Measurements from ENCODE around the gene CILP.
"Not testable (repeated sequence)": the region's sequence is repeated elsewhere in the genome, so short reads cannot be mapped to it uniquely, and the experiment has no call there.

CILP gene

GRCh38 chr15:65194826-65195547 is 16.3 kb downstream of the CILP start:
- DNase-seq, result no peak

GRCh38 chr15:65192016-65192415 is 19.3 kb downstream of the CILP start:
- DNase-seq, result peak; percentile 3

GRCh38 chr15:65189102-65189740 is 22.1 kb downstream of the CILP start:
- DNase-seq, result peak; percentile 47

- not testable (repeated sequence) for DNase-seq
Measured at GRCh38 chr15:65188472-65188871, 22.8 kb downstream of the CILP start.

- peak; percentile 90 for DNase-seq
Measured at GRCh38 chr15:65184868-65185717, 26.2 kb downstream of the CILP start, which contains the start of gene CLPX. CLPX (minus strand) TSS chr15:65185342; CDS start chr15:65185153, 189 bp downstream.

- peak; percentile 53 for DNase-seq
Measured at GRCh38 chr15:65184305-65184867, 26.9 kb downstream of the CILP start.

GRCh38 chr15:65183865-65184159 is 27.5 kb downstream of the CILP start:
- no peak for DNase-seq

GRCh38 chr15:65182538-65182937 is 28.7 kb downstream of the CILP start:
- no peak for DNase-seq

GRCh38 chr15:65181582-65182353 is 29.5 kb downstream of the CILP start:
- DNase-seq, result not testable (repeated sequence)

GRCh38 chr15:65180167-65180566 is 31.1 kb downstream of the CILP start:
- no peak for DNase-seq

GRCh38 chr15:65177901-65178300 is 33.4 kb downstream of the CILP start:
- DNase-seq, result no peak

GRCh38 chr15:65176056-65176455 is 35.2 kb downstream of the CILP start:
- no peak for DNase-seq

- DNase-seq, result no peak
Measured at GRCh38 chr15:65175511-65175910, 35.8 kb downstream of the CILP start.

GRCh38 chr15:65174509-65174908 is 36.8 kb downstream of the CILP start:
- DNase-seq, result no peak

GRCh38 chr15:65172531-65172930 is 38.7 kb downstream of the CILP start:
- DNase-seq, result no peak

- DNase-seq, result no peak
Measured at GRCh38 chr15:65171428-65171827, 39.8 kb downstream of the CILP start.

- DNase-seq, result no peak
Measured at GRCh38 chr15:65165875-65166274, 45.4 kb downstream of the CILP start.

- no peak for DNase-seq
Measured at GRCh38 chr15:65164139-65164538, 47.1 kb downstream of the CILP start.

GRCh38 chr15:65163041-65163440 is 48.2 kb downstream of the CILP start:
- DNase-seq, result no peak

GRCh38 chr15:65156692-65157091 is 54.6 kb downstream of the CILP start:
- no peak for DNase-seq

- no peak for DNase-seq
Measured at GRCh38 chr15:65154720-65155119, 56.6 kb downstream of the CILP start.

- DNase-seq, result no peak
Measured at GRCh38 chr15:65147902-65148301, 63.4 kb downstream of the CILP start.

- no peak for DNase-seq
Measured at GRCh38 chr15:65146438-65146837, 64.8 kb downstream of the CILP start.
